Measurements from ENCODE around the gene RABEP2. TPM values are rescaled to one million over a fixed set of nuclear protein-coding genes. Genes with fewer than 3 reads are reported as not detected.
A peak's percentile ranks its signal among the peaks of the same experiment; 100 is the strongest.

The RABEP2 gene
- total RNA-seq, 4 donors from 2014 or later, result 18.9 to 30.2 (median 24.9) TPM

- no peaks in the 10 kb centered on the region for H3K36me3 ChIP-seq
- no peak overlapping the region for H3K4me3 ChIP-seq
- no peaks in the 10 kb centered on the region for H3K27me3 ChIP-seq
- peaks cover 0 to 25% (median 0%) of the 10 kb centered on the region in 3 donors for H3K4me1 ChIP-seq
- peak overlapping the region; percentile 40 to 78 (median 69) for H3K27ac ChIP-seq
- 50 to 82% methylated on average over 2 to 4 of the region's 8 CpGs for WGBS, 2 donors (ENCODE audit: low coverage in 1 of 2)
- ATAC-seq, result peak; percentile 19
- TF ChIP-seq, protein P1, sequence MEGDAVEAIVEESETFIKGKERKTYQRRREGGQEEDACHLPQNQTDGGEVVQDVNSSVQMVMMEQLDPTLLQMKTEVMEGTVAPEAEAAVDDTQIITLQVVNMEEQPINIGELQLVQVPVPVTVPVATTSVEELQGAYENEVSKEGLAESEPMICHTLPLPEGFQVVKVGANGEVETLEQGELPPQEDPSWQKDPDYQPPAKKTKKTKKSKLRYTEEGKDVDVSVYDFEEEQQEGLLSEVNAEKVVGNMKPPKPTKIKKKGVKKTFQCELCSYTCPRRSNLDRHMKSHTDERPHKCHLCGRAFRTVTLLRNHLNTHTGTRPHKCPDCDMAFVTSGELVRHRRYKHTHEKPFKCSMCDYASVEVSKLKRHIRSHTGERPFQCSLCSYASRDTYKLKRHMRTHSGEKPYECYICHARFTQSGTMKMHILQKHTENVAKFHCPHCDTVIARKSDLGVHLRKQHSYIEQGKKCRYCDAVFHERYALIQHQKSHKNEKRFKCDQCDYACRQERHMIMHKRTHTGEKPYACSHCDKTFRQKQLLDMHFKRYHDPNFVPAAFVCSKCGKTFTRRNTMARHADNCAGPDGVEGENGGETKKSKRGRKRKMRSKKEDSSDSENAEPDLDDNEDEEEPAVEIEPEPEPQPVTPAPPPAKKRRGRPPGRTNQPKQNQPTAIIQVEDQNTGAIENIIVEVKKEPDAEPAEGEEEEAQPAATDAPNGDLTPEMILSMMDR (IDR thresholded peaks at IDR 0.05), result no peak
- TF ChIP-seq POLR2AphosphoS5 (IDR thresholded peaks at IDR 0.05), result peak; percentile 40
- H3K9me3 ChIP-seq, result no peaks in the 10 kb centered on the region
Measured at GRCh38 chr16:28858421-28858820, 66.6 kb downstream of the RABEP2 start.

Small RNA genes within 50 kb of the gene (small RNA-seq; reads per million reads assigned to genes)
- 0 reads per million in 4 donors for gene RF00416

Other genes starting within 250 kb of the RABEP2 start
- gene EIF3C, start 213.8 kb downstream of the RABEP2 start, total RNA-seq, result 100 to 1,000 TPM in 3 of 4 donors, 10 to 100 TPM in 1; 95.7 to 301 (median 173) TPM
- 1 to 10 TPM in 3 of 4 donors, under 1 TPM in 1; 0.35 to 8.2 (median 3.0) TPM for gene NPIPB9, start 173.5 kb downstream of the RABEP2 start, total RNA-seq
- gene ATXN2L, start 102.2 kb downstream of the RABEP2 start, total RNA-seq, result 10 to 100 TPM; 44.4 to 65.1 (median 56.9) TPM
- 10 to 100 TPM; 72.2 to 91.9 (median 85.3) TPM for gene TUFM, start 78.9 kb downstream of the RABEP2 start, total RNA-seq
- 10 to 100 TPM; 23.6 to 51.0 (median 28.3) TPM for gene SH2B1, start 61.4 kb downstream of the RABEP2 start, total RNA-seq
- under 1 TPM in 1 of 4 donors, not detected in 3; 0.31 TPM for gene ATP2A1, start 46.8 kb downstream of the RABEP2 start, total RNA-seq
- gene CD19, start 6.7 kb upstream of the RABEP2 start, total RNA-seq, result not detected
- 10 to 100 TPM; 13.9 to 28.0 (median 22.8) TPM for gene NFATC2IP, start 25.7 kb upstream of the RABEP2 start, total RNA-seq
- gene SPNS1, start 49.5 kb upstream of the RABEP2 start, total RNA-seq, result 10 to 100 TPM; 17.6 to 25.6 (median 20.2) TPM
- gene LAT, start 59.8 kb upstream of the RABEP2 start, total RNA-seq, result 10 to 100 TPM in 1 of 4 donors, 1 to 10 TPM in 3; 2.3 to 12.3 (median 5.4) TPM

Data from gastroesophageal sphincter (tissue), 4 donors.